HG03442 (cell line): ENCODE results near the gene IFNAR2.

Experiments
- ATAC-seq: cut with Tn5 transposase; IDR thresholded peaks from one replicate; pipeline ENCODE4 v1.9.1; 2021; ENCODE audit warnings: mild to moderate bottlenecking, moderate library complexity; ENCODE audit not compliant: unreplicated experiment

Gene IFNAR2

DNA sequence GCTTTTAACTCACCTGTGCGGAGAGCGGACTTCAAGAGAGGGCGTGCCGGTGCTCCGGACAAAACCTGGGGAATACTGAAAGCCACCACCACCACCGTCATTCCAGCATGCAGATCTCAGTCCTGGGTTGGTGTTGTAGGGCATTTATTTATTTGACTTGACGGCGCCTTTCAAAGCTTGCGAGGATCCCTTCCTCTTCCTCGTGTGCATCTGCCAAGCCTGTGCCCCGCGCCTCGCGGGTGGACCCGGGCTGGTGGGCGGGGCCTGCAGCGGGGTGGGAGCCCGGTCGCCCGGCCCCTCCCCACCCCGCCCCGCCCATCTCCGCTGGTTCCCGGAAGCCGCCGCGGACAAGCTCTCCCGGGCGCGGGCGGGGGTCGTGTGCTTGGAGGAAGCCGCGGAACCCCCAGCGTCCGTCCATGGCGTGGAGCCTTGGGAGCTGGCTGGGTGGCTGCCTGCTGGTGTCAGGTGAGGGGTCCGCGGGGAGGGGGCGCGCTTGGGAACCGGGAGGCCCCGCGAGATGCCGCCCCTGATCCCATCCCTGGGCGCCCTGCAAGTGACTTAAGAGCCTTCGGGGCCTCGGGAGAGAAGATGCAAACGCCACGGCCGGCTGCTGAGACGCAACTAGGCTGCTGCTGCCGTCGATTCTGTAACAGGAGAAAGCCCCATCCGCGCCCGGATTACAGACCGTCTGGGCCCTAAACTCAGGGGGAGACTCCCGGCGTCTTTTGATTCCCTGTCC is 36.5 kb downstream of the IFNAR2 start, which contains the start of gene IL10RB:
TSS of gene IL10RB (plus strand) at position 318 of the 739 bp plus-strand sequence. CDS start at position 417, 99 bp downstream.
- ATAC-seq: peak; percentile 41

GRCh38 chr21:33266789-33267135 is 37.0 kb downstream of the IFNAR2 start:
- no peak for ATAC-seq

DNA sequence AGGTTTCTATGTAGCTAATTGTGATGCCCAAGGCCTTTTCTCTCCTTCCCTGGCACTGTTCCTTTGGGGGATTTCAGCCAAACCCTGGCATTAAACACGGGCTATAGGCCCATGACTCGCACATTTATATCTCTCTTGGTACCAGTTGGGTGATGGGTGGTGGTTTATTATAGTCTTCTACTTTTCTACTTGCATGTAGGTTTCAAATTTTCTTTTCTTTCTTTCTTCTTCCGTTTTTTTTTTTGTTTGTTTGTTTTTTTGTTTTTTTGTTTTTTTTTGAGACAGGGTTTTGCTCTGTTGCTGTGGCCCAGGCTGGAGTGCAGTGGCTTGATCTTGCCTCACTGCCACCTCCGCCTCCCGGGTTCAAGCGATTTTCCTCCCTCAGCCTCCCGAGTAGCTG is 37.5 kb downstream of the IFNAR2 start:
- ATAC-seq: no peak

DNA sequence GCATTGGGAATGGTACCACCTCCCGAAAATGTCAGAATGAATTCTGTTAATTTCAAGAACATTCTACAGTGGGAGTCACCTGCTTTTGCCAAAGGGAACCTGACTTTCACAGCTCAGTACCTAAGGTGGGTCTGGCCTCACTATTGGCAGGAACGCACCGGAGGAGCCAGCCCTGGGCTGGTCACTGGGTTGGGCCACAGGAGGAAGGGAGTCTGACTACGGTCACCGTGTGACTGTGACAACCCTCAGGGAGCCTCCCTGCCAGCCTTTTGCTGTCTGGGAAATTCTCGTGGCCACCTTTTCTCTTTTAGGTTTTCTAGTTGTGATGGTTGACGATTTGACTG is 38.6 kb downstream of the IFNAR2 start:
- ATAC-seq: peak; percentile 9

GRCh38 chr21:33268737-33269441 is 39.2 kb downstream of the IFNAR2 start:
- ATAC-seq: peak; percentile 55

DNA sequence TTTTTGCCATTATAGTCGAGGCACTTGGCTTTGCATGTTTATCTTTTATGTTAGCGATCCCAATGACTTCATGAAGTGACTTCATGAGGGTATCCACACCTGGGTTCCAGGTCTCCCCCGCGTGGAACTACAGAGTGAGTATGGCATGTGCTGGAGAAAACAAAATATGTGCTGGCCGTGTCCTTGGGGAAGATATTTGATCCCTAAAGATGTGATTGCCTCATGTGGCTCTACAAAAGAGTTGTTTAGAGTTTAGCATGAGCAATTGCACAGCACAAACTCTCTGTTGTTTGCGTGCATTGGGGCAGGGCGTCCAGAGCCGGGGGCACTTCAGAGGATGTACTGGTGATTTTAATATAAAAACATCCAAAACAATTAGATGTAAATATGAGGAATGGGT is 41.2 kb downstream of the IFNAR2 start:
- no peak for ATAC-seq

- ATAC-seq: no peak
Measured at GRCh38 chr21:33273044-33273443, 43.3 kb downstream of the IFNAR2 start.

GRCh38 chr21:33278721-33279120 is 49.0 kb downstream of the IFNAR2 start:
- no peak for ATAC-seq

DNA sequence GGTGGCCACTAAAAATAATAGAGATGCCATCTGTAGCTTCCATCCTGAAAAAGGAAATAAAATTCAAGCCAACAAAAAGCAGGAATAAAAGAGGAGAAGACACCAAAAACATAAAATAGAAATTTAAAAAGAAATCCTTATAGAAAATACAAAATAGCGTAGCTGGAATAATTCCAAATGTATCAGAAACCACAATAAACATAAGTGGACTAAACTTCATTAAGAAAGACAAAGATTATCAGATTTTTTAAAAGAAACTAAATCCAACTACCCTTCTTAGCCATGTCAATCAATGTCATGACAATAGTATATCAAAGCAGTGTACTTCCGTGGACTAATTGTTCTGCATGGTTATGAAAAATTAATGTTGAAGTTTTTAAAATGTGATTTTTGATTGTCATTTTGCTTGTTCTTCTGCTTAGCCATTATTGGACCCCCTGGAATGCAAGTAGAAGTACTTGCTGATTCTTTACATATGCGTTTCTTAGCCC is 49.6 kb downstream of the IFNAR2 start:
- no peak for ATAC-seq
